GM12878 (cell line): ENCODE data around the gene TRIM8. TPM values are rescaled to one million over a fixed set of nuclear protein-coding genes. Genes with fewer than 3 reads are reported as not detected.
A peak's percentile ranks its signal among the peaks of the same experiment; 100 is the strongest.

ENCODE experiments used
- ASH2L ChIP-seq: fragments of 300-600, 200-600 bp; sonication (generic); IDR thresholded peaks from 2 replicates; pipeline ENCODE4 v1.6.1; 2017; ENCODE audit warnings: low read depth, mild to moderate bottlenecking, borderline replicate concordance
- BHLHE40 ChIP-seq, 2 experiments: fragments of 450-650 bp in 1 of 2; IDR thresholded peaks; 2 replicates each; pipeline ENCODE4 v1.6.1; 2011 to 2017; ENCODE audit warnings: low read depth in 2 of 2, borderline replicate concordance in 1 of 2, improper control_type of control experiment in 1 of 2, low read length in 1 of 2, mild to moderate bottlenecking in 1 of 2
- CREB1 ChIP-seq: IDR thresholded peaks from 2 replicates; pipeline ENCODE4 v1.6.1; 2012; ENCODE audit warnings: low read depth, mild to moderate bottlenecking, inconsistent platforms
- HDAC6 ChIP-seq: fragments of 200-600 bp; sonication (generic); IDR thresholded peaks from one replicate; pipeline ENCODE4 v1.8.0; 2017; ENCODE audit warnings: antibody characterized with exemption; ENCODE audit not compliant: unreplicated experiment
- HDGF ChIP-seq: fragments of 450-650 bp; IDR thresholded peaks from 2 replicates; pipeline ENCODE4 v1.6.1; 2016; ENCODE audit warnings: antibody characterized with exemption
- IKZF2 ChIP-seq, 2 experiments: fragments of 450-650 bp; IDR thresholded peaks; 2 replicates each; pipeline ENCODE4 v1.6.1; 2017; ENCODE audit warnings: mild to moderate bottlenecking in 2 of 2, moderate library complexity in 2 of 2
- LARP7 ChIP-seq: fragments of 450-650 bp; IDR thresholded peaks from 2 replicates; pipeline ENCODE4 v1.6.1; 2017; ENCODE audit warnings: mild to moderate bottlenecking
- RFX5 ChIP-seq: IDR thresholded peaks from 2 replicates; pipeline ENCODE4 v1.6.1; 2011; ENCODE audit warnings: low read depth, low read length, improper control_type of control experiment
- SPI1 ChIP-seq: IDR thresholded peaks from 2 replicates; pipeline ENCODE4 v1.6.1; 2011; ENCODE audit warnings: low read depth, mild to moderate bottlenecking, low read length, moderate library complexity, borderline replicate concordance; ENCODE audit not compliant: insufficient read depth
- YY1 ChIP-seq: IDR thresholded peaks from 2 replicates; pipeline ENCODE4 v1.6.1; 2011; ENCODE audit warnings: low read depth, mild to moderate bottlenecking, low read length
- polyA plus RNA-seq, 11 experiments: library from polyadenylated mRNA; depleted of rRNA in 4 of 11; unstranded in 6 of 11; stranded (reverse) in 5 of 11; fragments of >200 nt; fragmentation: Nextera tagmentation in 4 of 11; fragmentation: Illumina TruSeq in 1 of 11; extraction: Ambion mirVana in 4 of 11; extraction: Trizol in 1 of 11; gene quantifications; 1 replicate in 1 of 11; 2 replicates in 10 of 11; pipeline versions ENCODE4 v1.2.1 to v1.2.3, GENCODE V29; 2011 to 2016; ENCODE audit warnings: inconsistent platforms in 2 of 11, missing spikeins in 2 of 11, low read depth in 1 of 11
- total RNA-seq, 4 experiments: library from RNA; depleted of rRNA in 3 of 4; stranded (reverse); fragments of >200 nt in 3 of 4; fragmentation: Illumina TruSeq in 1 of 4; extraction: Trizol in 1 of 4; gene quantifications; 2 replicates each; pipeline versions ENCODE4 v1.2.1 to v1.2.3, GENCODE V29; 2013 to 2021
- TF ChIP-seq, protein P1 (sequence below): fragments of 450-650 bp; IDR thresholded peaks from 2 replicates; pipeline ENCODE4 v1.6.1; 2016; ENCODE audit warnings: mild to moderate bottlenecking, moderate library complexity, borderline replicate concordance
- TF ChIP-seq, protein P2 (sequence below), 3 experiments: IDR thresholded peaks in 2 of 3; conservative IDR thresholded peaks in 1 of 3; 2 replicates each; pipeline ENCODE4 v1.5.1; 2011; ENCODE audit warnings: low read depth in 3 of 3, low read length in 3 of 3, mild to moderate bottlenecking in 3 of 3, control low read depth in 2 of 3, moderate library complexity in 2 of 3, inconsistent platforms in 1 of 3, mixed read lengths in 1 of 3; ENCODE audit not compliant: control insufficient read depth in 2 of 3, insufficient read depth in 1 of 3; ENCODE audit errors: extremely low read depth in 1 of 3
- TF ChIP-seq, protein P3 (sequence below): fragments of 450-650 bp; IDR thresholded peaks from 2 replicates; pipeline ENCODE4 v1.6.1; 2016; ENCODE audit warnings: mild to moderate bottlenecking
- TF ChIP-seq, protein P4 (sequence below): fragments of 150-350 bp; IDR thresholded peaks from 2 replicates; pipeline ENCODE4 v1.6.1; 2016; ENCODE audit warnings: low read depth, low read length
- TF ChIP-seq, protein P5 (sequence below): IDR thresholded peaks from 2 replicates; pipeline ENCODE4 v1.6.1; 2011; ENCODE audit warnings: mild to moderate bottlenecking, low read depth, low read length, moderate library complexity; ENCODE audit not compliant: insufficient replicate concordance

The TRIM8 gene
- total and polyA plus RNA-seq, 10 of the 15 experiments (the other 5 are each of a cell fraction or from before 2014, with no cell fraction given), result 7.9 to 53.2 (median 24.6) TPM

DNA sequence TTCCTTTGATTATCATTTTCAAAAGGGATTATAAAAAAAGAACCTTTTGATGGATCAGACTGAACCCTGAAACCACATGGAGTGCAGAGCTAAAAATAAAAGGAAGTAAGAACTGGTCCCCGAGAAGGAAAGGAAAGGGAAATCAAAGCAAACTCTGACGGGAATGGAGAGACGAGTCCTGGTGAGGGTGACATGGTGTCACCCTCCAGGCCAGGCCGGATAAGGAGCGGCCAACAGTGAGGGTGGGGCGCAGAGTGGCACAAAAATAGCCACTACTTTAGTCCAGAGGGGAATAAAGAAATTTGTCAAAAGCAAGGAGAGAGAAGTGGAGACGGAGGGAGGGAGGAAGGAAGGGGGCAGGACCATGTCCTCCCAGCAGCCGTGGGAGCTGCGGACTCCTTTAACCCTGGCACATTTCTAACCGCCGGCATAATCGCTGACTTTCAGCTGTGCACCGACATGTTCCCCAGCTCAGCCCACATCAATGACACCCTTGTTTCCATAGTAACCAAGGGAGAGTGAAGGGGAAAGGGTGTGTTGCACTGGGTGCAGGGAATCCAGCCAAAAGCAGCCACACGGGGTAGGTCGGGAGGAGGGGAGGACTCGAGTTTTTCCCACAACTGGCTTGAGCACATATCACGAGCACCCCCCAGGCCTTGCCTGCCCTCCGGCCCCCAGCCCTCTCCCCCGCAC lies 29.7 kb downstream of the TRIM8 start (continued):
- TF ChIP-seq ASH2L, result no peak
- TF ChIP-seq, protein P1, sequence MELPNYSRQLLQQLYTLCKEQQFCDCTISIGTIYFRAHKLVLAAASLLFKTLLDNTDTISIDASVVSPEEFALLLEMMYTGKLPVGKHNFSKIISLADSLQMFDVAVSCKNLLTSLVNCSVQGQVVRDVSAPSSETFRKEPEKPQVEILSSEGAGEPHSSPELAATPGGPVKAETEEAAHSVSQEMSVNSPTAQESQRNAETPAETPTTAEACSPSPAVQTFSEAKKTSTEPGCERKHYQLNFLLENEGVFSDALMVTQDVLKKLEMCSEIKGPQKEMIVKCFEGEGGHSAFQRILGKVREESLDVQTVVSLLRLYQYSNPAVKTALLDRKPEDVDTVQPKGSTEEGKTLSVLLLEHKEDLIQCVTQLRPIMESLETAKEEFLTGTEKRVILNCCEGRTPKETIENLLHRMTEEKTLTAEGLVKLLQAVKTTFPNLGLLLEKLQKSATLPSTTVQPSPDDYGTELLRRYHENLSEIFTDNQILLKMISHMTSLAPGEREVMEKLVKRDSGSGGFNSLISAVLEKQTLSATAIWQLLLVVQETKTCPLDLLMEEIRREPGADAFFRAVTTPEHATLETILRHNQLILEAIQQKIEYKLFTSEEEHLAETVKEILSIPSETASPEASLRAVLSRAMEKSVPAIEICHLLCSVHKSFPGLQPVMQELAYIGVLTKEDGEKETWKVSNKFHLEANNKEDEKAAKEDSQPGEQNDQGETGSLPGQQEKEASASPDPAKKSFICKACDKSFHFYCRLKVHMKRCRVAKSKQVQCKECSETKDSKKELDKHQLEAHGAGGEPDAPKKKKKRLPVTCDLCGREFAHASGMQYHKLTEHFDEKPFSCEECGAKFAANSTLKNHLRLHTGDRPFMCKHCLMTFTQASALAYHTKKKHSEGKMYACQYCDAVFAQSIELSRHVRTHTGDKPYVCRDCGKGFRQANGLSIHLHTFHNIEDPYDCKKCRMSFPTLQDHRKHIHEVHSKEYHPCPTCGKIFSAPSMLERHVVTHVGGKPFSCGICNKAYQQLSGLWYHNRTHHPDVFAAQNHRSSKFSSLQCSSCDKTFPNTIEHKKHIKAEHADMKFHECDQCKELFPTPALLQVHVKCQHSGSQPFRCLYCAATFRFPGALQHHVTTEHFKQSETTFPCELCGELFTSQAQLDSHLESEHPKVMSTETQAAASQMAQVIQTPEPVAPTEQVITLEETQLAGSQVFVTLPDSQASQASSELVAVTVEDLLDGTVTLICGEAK, result peak; percentile 52; the same call in 1 of the 2 replicates
- TF ChIP-seq, protein P2, sequence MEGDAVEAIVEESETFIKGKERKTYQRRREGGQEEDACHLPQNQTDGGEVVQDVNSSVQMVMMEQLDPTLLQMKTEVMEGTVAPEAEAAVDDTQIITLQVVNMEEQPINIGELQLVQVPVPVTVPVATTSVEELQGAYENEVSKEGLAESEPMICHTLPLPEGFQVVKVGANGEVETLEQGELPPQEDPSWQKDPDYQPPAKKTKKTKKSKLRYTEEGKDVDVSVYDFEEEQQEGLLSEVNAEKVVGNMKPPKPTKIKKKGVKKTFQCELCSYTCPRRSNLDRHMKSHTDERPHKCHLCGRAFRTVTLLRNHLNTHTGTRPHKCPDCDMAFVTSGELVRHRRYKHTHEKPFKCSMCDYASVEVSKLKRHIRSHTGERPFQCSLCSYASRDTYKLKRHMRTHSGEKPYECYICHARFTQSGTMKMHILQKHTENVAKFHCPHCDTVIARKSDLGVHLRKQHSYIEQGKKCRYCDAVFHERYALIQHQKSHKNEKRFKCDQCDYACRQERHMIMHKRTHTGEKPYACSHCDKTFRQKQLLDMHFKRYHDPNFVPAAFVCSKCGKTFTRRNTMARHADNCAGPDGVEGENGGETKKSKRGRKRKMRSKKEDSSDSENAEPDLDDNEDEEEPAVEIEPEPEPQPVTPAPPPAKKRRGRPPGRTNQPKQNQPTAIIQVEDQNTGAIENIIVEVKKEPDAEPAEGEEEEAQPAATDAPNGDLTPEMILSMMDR (IDR thresholded peaks at IDR 0.05 in 2 of 3, conservative IDR thresholded peaks at IDR 0.05 in 1 of 3; ENCODE audit: control insufficient read depth in 2 of 3, extremely low read depth in 1 of 3, insufficient read depth in 1 of 3, low read depth in 3 of 3, low read length in 3 of 3), result no peak
- TF ChIP-seq RFX5, result peak; percentile 93
- TF ChIP-seq, protein P3, sequence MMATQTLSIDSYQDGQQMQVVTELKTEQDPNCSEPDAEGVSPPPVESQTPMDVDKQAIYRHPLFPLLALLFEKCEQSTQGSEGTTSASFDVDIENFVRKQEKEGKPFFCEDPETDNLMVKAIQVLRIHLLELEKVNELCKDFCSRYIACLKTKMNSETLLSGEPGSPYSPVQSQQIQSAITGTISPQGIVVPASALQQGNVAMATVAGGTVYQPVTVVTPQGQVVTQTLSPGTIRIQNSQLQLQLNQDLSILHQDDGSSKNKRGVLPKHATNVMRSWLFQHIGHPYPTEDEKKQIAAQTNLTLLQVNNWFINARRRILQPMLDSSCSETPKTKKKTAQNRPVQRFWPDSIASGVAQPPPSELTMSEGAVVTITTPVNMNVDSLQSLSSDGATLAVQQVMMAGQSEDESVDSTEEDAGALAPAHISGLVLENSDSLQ, result peak; percentile 91
- no peak for TF ChIP-seq HDAC6
- 0 out of 2 replicates have a peak, but pooled peaks have one; percentile 9 for TF ChIP-seq SPI1
- 0 out of 2 replicates have a peak, but pooled peaks have one; percentile 44 for TF ChIP-seq LARP7
- TF ChIP-seq CREB1, result peak; percentile 76
- peak in 1 of 2 experiments; percentile 45; a peak in 1 of 4 replicates for TF ChIP-seq BHLHE40 (IDR thresholded peaks at IDR 0.05; ENCODE audit: borderline replicate concordance in 1 of 2, low read depth in 2 of 2, low read length in 1 of 2)
- TF ChIP-seq IKZF2 (IDR thresholded peaks at IDR 0.05), result 0 out of 4 replicates have a peak, but pooled peaks have one; percentile 11 to 15
- 0 out of 2 replicates have a peak, but pooled peaks have one; percentile 23 for TF ChIP-seq HDGF
- TF ChIP-seq, protein P4, sequence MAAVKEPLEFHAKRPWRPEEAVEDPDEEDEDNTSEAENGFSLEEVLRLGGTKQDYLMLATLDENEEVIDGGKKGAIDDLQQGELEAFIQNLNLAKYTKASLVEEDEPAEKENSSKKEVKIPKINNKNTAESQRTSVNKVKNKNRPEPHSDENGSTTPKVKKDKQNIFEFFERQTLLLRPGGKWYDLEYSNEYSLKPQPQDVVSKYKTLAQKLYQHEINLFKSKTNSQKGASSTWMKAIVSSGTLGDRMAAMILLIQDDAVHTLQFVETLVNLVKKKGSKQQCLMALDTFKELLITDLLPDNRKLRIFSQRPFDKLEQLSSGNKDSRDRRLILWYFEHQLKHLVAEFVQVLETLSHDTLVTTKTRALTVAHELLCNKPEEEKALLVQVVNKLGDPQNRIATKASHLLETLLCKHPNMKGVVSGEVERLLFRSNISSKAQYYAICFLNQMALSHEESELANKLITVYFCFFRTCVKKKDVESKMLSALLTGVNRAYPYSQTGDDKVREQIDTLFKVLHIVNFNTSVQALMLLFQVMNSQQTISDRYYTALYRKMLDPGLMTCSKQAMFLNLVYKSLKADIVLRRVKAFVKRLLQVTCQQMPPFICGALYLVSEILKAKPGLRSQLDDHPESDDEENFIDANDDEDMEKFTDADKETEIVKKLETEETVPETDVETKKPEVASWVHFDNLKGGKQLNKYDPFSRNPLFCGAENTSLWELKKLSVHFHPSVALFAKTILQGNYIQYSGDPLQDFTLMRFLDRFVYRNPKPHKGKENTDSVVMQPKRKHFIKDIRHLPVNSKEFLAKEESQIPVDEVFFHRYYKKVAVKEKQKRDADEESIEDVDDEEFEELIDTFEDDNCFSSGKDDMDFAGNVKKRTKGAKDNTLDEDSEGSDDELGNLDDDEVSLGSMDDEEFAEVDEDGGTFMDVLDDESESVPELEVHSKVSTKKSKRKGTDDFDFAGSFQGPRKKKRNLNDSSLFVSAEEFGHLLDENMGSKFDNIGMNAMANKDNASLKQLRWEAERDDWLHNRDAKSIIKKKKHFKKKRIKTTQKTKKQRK, result no peak
- peak; percentile 74 for TF ChIP-seq YY1
- TF ChIP-seq, protein P5, sequence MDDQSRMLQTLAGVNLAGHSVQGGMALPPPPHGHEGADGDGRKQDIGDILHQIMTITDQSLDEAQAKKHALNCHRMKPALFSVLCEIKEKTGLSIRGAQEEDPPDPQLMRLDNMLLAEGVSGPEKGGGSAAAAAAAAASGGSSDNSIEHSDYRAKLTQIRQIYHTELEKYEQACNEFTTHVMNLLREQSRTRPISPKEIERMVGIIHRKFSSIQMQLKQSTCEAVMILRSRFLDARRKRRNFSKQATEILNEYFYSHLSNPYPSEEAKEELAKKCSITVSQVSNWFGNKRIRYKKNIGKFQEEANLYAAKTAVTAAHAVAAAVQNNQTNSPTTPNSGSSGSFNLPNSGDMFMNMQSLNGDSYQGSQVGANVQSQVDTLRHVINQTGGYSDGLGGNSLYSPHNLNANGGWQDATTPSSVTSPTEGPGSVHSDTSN, result peak; percentile 76
- TF ChIP-seq, all 136 proteins: peak for 18
